Hepatocyte (in vitro differentiated cells): Measurements from ENCODE around the gene BST1. TPM values are rescaled to one million over a fixed set of nuclear protein-coding genes. Genes with fewer than 3 reads are reported as not detected.

ENCODE experiments used
- DNase-seq: peaks from one replicate; pipeline ENCODE4 v3.0.0-alpha.2; 2016; ENCODE audit warnings: low spot score
- H2AFZ ChIP-seq: fragments of 200-600 bp; sonication (generic); 2 replicates; pipeline ENCODE4 v1.6.0; 2016; ENCODE audit warnings: antibody characterized with exemption, mild to moderate bottlenecking
- H3K27ac ChIP-seq: fragments of 200-600 bp; sonication (generic); 2 replicates; pipeline ENCODE4 v1.5.1; 2016; ENCODE audit warnings: mild to moderate bottlenecking
- H3K27me3 ChIP-seq: fragments of 200-600 bp; sonication (generic); 2 replicates; pipeline ENCODE4 v1.6.1; 2016
- H3K36me3 ChIP-seq: fragments of 200-600 bp; sonication (generic); replicated peaks from 2 replicates; pipeline ENCODE4 v1.5.1; 2016; ENCODE audit warnings: low read depth; ENCODE audit not compliant: insufficient read depth
- H3K4me1 ChIP-seq: fragments of 200-600 bp; sonication (generic); 2 replicates; pipeline ENCODE4 v1.5.1; 2016; ENCODE audit warnings: mild to moderate bottlenecking, moderate library complexity; ENCODE audit not compliant: insufficient read depth
- H3K4me2 ChIP-seq: fragments of 200-600 bp; sonication (generic); 2 replicates; pipeline ENCODE4 v1.6.0; 2016
- H3K4me3 ChIP-seq: fragments of 200-600 bp; sonication (generic); 2 replicates; pipeline ENCODE4 v1.5.1; 2016; ENCODE audit warnings: mild to moderate bottlenecking
- H3K79me2 ChIP-seq: fragments of 200-600 bp; sonication (generic); 2 replicates; pipeline ENCODE4 v1.6.0; 2017; ENCODE audit warnings: mild to moderate bottlenecking
- H3K9me2 ChIP-seq: fragments of 200-600 bp; sonication (generic); replicated peaks from 2 replicates; pipeline ENCODE4 v1.6.0; 2017; ENCODE audit warnings: mild to moderate bottlenecking; ENCODE audit not compliant: insufficient read depth
- H3K9me3 ChIP-seq: fragments of 200-600 bp; sonication (generic); 2 replicates; pipeline ENCODE4 v1.5.1; 2016; ENCODE audit warnings: low read depth, mild to moderate bottlenecking
- H4K20me1 ChIP-seq: fragments of 200-600 bp; sonication (generic); 2 replicates; pipeline ENCODE4 v1.6.0; 2016; ENCODE audit warnings: mild to moderate bottlenecking; ENCODE audit not compliant: insufficient read depth, poor library complexity, severe bottlenecking
- CTCF ChIP-seq: fragments of 200-600 bp; sonication (generic); IDR thresholded peaks from 2 replicates; pipeline ENCODE4 v1.5.1; 2016; ENCODE audit warnings: antibody characterized with exemption, mild to moderate bottlenecking; ENCODE audit not compliant: poor library complexity
- EZH2 ChIP-seq: fragments of 200-600 bp; sonication (generic); IDR thresholded peaks from 2 replicates; pipeline ENCODE4 v1.6.1; 2016; ENCODE audit warnings: antibody characterized with exemption, mild to moderate bottlenecking, borderline replicate concordance
- EZH2phosphoT487 ChIP-seq: fragments of 200-600 bp; sonication (generic); IDR thresholded peaks from one replicate; pipeline ENCODE4 v1.6.1; 2018; ENCODE audit warnings: antibody characterized with exemption, mild to moderate bottlenecking, low read depth, moderate library complexity; ENCODE audit not compliant: unreplicated experiment, severe bottlenecking
- WGBS: methylation state at CpG from one replicate; pipeline ENCODE4 v1.1.6; 2016; ENCODE audit warnings: low lambda C conversion rate; ENCODE audit errors: missing lambda C conversion rate; 5-methylcytosine and 5-hydroxymethylcytosine counted together
- polyA plus RNA-seq: library from polyadenylated mRNA; unstranded; fragments of >200 nt; fragmentation: Nextera tagmentation; extraction: Ambion mirVana; gene quantifications from 2 replicates; pipeline ENCODE4 v1.2.1, GENCODE V29; 2016
- total RNA-seq: library from RNA; depleted of rRNA; stranded (reverse); fragments of >200 nt; gene quantifications from 2 replicates; pipeline ENCODE4 v1.2.3, GENCODE V29; 2014

Gene BST1
- total and polyA plus RNA-seq, 2 experiments from 2014 or later, result 3.5 to 3.7 TPM

- Histone ChIP-seq H3K4me3 (no peak overlapping the region), H3K4me1 (no peaks in the 10 kb centered on the region), H3K79me2 (no peaks in the 10 kb centered on the region), H4K20me1 (no peaks in the 10 kb centered on the region), H3K27ac (no peak overlapping the region), H3K4me2 (no peak overlapping the region), H3K9me3 (no peaks in the 10 kb centered on the region), H3K36me3 (no peaks in the 10 kb centered on the region), H3K27me3 (no peaks in the 10 kb centered on the region), H2AFZ (no peak overlapping the region), H3K9me2 (no peaks in the 10 kb centered on the region)
- TF ChIP-seq EZH2 (no peak), CTCF (no peak), EZH2phosphoT487 (no peak)
- DNase-seq, result no peak
- 79% methylated on average over 4 of the region's 4 CpGs for WGBS
These were observed 52.7 kb downstream of the BST1 start for GRCh38 chr4:15755321-15756155.

- 76% methylated on average over 6 of the region's 6 CpGs for WGBS
- H3K9me2 ChIP-seq, result no peaks in the 10 kb centered on the region
- H3K4me3 ChIP-seq, result no peak overlapping the region
- no peaks in the 10 kb centered on the region for H4K20me1 ChIP-seq
- no peak for TF ChIP-seq EZH2
- no peak for TF ChIP-seq CTCF
- TF ChIP-seq EZH2phosphoT487, result no peak
- no peak for DNase-seq
- H3K4me2 ChIP-seq, result no peak overlapping the region
- no peak overlapping the region for H2AFZ ChIP-seq
- no peaks in the 10 kb centered on the region for H3K36me3 ChIP-seq
- no peaks in the 10 kb centered on the region for H3K9me3 ChIP-seq
- no peak overlapping the region for H3K27ac ChIP-seq
- no peaks in the 10 kb centered on the region for H3K4me1 ChIP-seq
- H3K27me3 ChIP-seq, result no peaks in the 10 kb centered on the region
- no peaks in the 10 kb centered on the region for H3K79me2 ChIP-seq
These were observed 53.5 kb downstream of the BST1 start for GRCh38 chr4:15756361-15756861.

- H2AFZ ChIP-seq, result no peak overlapping the region
- no peaks in the 10 kb centered on the region for H3K27me3 ChIP-seq
- H3K4me2 ChIP-seq, result no peak overlapping the region
- no peak overlapping the region for H3K4me3 ChIP-seq
- TF ChIP-seq CTCF, result no peak
- no peak for TF ChIP-seq EZH2phosphoT487
- TF ChIP-seq EZH2, result no peak
- WGBS, result 84% methylated on average over 4 of the region's 4 CpGs
- H3K79me2 ChIP-seq, result no peaks in the 10 kb centered on the region
- DNase-seq, result no peak
- H3K27ac ChIP-seq, result no peak overlapping the region
- H3K4me1 ChIP-seq, result no peaks in the 10 kb centered on the region
- no peaks in the 10 kb centered on the region for H3K36me3 ChIP-seq
- no peaks in the 10 kb centered on the region for H3K9me2 ChIP-seq
- no peaks in the 10 kb centered on the region for H4K20me1 ChIP-seq
- H3K9me3 ChIP-seq, result no peaks in the 10 kb centered on the region
These were observed 54.2 kb downstream of the BST1 start for GRCh38 chr4:15757054-15757453.
